Lower lobe of right lung (tissue), 2 donors: ENCODE results near the gene ZFYVE1. TPM values are rescaled to one million over a fixed set of nuclear protein-coding genes. Genes with fewer than 3 reads are reported as not detected.

Source experiments
- ATAC-seq, 2 donors: fragments of 200-7000 bp; cut with Tn5 transposase; one replicate each; pipeline ENCODE4 v1.9.1; 2020 to 2022; ENCODE audit warnings: mild to moderate bottlenecking in 2 of 2, moderate library complexity in 2 of 2
- DNase-seq: peaks from one replicate; pipeline ENCODE4 v3.0.0-alpha.2; 2020
- H3K27ac ChIP-seq: fragments of 200-600 bp; one replicate; pipeline ENCODE4 v1.8.0; 2022
- H3K27me3 ChIP-seq: fragments of 200-600 bp; one replicate; pipeline ENCODE4 v1.8.0; 2022; ENCODE audit warnings: low read depth
- H3K36me3 ChIP-seq: fragments of 200-600 bp; one replicate; pipeline ENCODE4 v1.8.0; 2022; ENCODE audit warnings: mild to moderate bottlenecking
- H3K4me1 ChIP-seq: fragments of 200-600 bp; one replicate; pipeline ENCODE4 v1.8.0; 2022
- H3K4me3 ChIP-seq: fragments of 200-600 bp; one replicate; pipeline ENCODE4 v1.8.0; 2022; ENCODE audit warnings: mild to moderate bottlenecking
- H3K9me3 ChIP-seq: fragments of 200-600 bp; one replicate; pipeline ENCODE4 v1.8.0; 2022
- intact Hi-C: fragments of 100-400 bp; cut with DNase I; formaldehyde crosslinking; loops from one replicate; pipeline ENCODE4 v1.11.0; 2022
- total RNA-seq: library from RNA; stranded (reverse); fragmentation: NEBNext Ultra II Directional; extraction: Animal tissue kit (Norgen Biotek cat#: 25700); gene quantifications from one replicate; pipeline ENCODE4 v1.2.1, GENCODE V29; 2021
- TF ChIP-seq, protein P1 (sequence below): fragments of 200-600 bp; IDR thresholded peaks from one replicate; pipeline ENCODE4 v1.8.0; 2022; ENCODE audit warnings: antibody characterized with exemption, mild to moderate bottlenecking
- donor health status: DM: no; HTN: yes; CAD: no; lungs with severe emphysema.

The ZFYVE1 gene
- total RNA-seq, 1 donor from 2014 or later: 20.1 TPM

DNA sequence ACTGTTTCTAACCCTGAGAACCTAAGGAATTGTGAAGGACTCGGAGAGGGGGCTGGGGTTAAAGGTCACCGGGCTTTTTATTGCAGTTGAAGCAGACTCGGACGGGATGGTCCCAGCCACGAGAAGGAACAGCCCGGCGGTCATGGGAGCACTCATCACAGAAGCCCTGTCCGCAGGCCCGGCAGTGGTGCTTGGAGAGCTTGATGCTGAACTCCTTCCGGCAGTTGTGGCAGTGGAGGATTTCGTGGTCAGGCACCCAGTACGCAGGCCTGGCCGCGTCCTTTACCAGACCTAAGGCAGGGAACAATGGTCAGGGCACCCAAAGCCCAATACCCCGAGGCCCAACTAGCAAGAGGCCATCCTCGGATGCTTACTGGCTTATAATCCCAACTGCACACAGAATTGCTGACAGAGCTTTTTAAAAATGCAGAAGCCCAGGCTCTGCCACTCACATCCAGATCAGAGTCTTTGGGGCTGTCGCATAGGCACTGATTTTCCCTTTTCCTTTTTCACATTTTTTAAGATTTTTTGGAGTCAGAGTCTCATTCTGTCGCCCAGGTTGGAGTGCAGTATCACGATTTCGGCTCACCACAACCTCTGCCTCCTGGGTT lies 56.0 kb downstream of the ZFYVE1 start:
- Histone ChIP-seq H3K4me3 (no peak overlapping the region), H3K27ac (no peak overlapping the region), H3K27me3 (no peaks in the 10 kb centered on the region), H3K36me3 (peaks cover 78% of the 10 kb centered on the region), H3K9me3 (no peaks in the 10 kb centered on the region), H3K4me1 (no peaks in the 10 kb centered on the region)
- TF ChIP-seq, protein P1, sequence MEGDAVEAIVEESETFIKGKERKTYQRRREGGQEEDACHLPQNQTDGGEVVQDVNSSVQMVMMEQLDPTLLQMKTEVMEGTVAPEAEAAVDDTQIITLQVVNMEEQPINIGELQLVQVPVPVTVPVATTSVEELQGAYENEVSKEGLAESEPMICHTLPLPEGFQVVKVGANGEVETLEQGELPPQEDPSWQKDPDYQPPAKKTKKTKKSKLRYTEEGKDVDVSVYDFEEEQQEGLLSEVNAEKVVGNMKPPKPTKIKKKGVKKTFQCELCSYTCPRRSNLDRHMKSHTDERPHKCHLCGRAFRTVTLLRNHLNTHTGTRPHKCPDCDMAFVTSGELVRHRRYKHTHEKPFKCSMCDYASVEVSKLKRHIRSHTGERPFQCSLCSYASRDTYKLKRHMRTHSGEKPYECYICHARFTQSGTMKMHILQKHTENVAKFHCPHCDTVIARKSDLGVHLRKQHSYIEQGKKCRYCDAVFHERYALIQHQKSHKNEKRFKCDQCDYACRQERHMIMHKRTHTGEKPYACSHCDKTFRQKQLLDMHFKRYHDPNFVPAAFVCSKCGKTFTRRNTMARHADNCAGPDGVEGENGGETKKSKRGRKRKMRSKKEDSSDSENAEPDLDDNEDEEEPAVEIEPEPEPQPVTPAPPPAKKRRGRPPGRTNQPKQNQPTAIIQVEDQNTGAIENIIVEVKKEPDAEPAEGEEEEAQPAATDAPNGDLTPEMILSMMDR: no peak
- ATAC-seq (no peak), DNase-seq (no peak)
- intact Hi-C loops: no loop called here

DNA sequence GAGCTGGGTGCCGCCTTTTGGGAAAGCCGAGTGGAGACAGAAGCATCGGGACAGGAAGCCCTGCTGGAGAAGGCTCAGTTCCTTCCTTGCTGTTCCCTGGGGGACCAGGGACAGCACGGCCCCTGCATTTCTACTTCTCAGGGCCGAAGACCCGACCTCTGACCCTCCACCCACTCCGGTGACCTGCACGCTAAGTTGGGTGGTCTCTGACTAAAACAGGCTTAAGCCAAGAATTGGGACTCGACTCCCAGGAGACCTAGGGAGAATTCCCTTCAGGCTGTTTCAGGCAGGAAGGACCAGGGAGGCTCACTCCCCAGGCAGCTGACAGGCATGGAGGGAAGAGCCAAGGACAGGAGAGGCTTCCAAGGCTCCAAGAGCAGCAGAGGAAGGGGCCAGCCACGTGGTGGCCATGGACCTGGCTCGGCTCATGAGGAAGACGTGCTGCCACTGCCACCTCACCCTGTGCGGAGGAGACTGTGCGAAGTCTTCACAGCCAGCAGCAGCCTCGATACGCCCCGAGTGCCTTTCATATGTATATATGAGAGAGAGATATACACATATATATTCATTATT lies 56.8 kb downstream of the ZFYVE1 start:
- intact Hi-C loops: no loop called here

DNA sequence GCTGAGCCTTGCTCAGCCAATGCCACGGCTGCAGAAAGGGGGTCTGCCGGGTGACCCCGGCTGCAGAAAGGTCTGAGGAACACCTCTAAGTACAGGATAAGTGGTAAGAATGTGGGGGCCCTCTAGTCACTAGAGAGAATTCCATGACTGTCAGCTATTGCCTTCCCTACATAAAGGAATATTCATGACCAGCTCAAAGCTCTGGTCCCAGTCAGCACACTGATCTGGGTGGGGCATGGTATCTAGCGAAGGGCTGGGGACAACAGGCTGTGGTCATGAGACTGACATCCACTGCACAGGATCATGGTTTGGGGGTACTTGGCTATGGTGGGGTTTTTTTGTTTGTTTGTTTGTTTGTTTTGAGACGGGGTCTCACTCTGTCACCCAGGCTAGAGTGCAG lies 58.6 kb downstream of the ZFYVE1 start:
- intact Hi-C loops: no loop called here
- Histone ChIP-seq H3K9me3 (no peaks in the 10 kb centered on the region), H3K4me1 (no peaks in the 10 kb centered on the region), H3K36me3 (peaks cover 51% of the 10 kb centered on the region), H3K4me3 (no peak overlapping the region), H3K27me3 (no peaks in the 10 kb centered on the region), H3K27ac (no peak overlapping the region)
- TF ChIP-seq, protein P1: no peak
- no peak for ATAC-seq
- DNase-seq: no peak

More for the DNA sequence above, 56.8 kb downstream of the ZFYVE1 start:
- Histone ChIP-seq H3K4me3 (no peak overlapping the region), H3K27me3 (no peaks in the 10 kb centered on the region), H3K27ac (no peak overlapping the region), H3K36me3 (peaks cover 70% of the 10 kb centered on the region), H3K4me1 (no peaks in the 10 kb centered on the region), H3K9me3 (no peaks in the 10 kb centered on the region)
- TF ChIP-seq, protein P1: no peak
- no peak for ATAC-seq
- DNase-seq: no peak

DNA sequence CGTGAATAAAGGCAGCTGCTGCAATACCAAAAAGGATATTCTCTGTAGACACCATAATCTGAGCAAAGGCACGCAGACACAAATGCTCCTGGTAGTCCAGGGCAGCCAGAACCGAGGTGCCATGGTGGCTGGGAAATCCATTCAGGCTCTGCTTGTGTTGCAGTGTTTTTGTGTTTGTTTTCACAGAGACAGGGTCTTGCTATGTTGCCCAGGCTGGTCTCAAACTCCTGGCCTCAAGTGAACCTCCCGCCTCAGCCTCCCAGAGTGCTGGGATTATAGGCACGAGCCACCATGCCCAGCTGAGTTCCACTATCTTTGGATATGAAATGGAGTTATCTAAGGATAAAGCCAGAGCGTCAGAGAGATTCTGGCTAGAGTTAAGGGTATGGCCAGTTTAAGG lies 60.9 kb downstream of the ZFYVE1 start:
- H3K4me3 ChIP-seq: no peak overlapping the region
- TF ChIP-seq, protein P1: no peak
- DNase-seq: no peak
- H3K9me3 ChIP-seq: no peaks in the 10 kb centered on the region
- H3K27me3 ChIP-seq: no peaks in the 10 kb centered on the region
- intact Hi-C loops: no loop called here
- ATAC-seq: no peak
- no peaks in the 10 kb centered on the region for H3K4me1 ChIP-seq
- H3K36me3 ChIP-seq: peaks cover 33% of the 10 kb centered on the region
- no peak overlapping the region for H3K27ac ChIP-seq

DNA sequence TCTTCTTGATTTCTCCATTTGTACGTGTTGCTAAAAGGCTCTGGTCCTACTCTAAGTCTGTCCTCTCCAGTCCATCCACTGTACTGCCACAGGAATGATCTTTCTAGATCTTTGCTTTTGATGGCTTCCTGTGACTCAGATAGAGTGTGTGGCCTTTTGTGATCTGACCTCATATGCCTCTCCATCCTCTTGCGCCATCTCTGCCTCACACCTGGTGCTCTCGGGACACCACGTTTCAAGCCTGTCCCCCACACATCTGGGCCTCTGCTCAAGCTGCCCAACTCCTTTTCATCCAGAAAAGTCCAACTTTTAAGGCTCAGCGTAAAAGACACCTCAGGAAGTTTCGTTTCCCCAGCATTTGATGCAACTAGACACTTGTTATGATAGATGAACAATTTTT lies 61.7 kb downstream of the ZFYVE1 start:
- H3K36me3 ChIP-seq: peaks cover 25% of the 10 kb centered on the region
- TF ChIP-seq, protein P1: no peak
- intact Hi-C loops: no loop called here
- no peaks in the 10 kb centered on the region for H3K9me3 ChIP-seq
- ATAC-seq: no peak
- no peaks in the 10 kb centered on the region for H3K27me3 ChIP-seq
- no peak overlapping the region for H3K27ac ChIP-seq
- no peak for DNase-seq
- no peaks in the 10 kb centered on the region for H3K4me1 ChIP-seq
- H3K4me3 ChIP-seq: no peak overlapping the region
